NCI-H187 (cell line): ENCODE results near the gene TTLL3.

Experiments used
- DNase-seq, 2 experiments: peaks; one replicate each; lab custom pipeline; 2025; lab: John Stamatoyannopoulos, UW

The TTLL3 gene

DNA sequence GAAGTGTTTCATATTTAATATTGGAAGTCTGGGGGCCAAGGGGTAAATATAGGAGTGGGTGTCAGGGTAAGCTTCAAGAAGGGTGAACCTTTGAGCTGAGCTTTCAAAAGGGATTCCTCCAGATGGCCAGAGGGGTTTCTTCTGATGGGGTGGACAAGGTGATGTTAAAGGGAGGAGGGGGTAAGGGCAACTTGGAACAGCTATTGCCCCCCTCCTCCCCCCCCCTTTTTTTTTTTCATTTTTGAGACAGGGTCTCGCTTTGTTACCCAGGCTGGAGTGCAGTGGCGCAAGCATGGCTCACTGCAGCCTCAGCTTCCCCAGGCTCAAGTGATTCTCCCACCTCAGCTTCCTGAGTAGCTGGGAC lies 2.1 kb upstream of the TTLL3 start:
- no peak for DNase-seq

DNA sequence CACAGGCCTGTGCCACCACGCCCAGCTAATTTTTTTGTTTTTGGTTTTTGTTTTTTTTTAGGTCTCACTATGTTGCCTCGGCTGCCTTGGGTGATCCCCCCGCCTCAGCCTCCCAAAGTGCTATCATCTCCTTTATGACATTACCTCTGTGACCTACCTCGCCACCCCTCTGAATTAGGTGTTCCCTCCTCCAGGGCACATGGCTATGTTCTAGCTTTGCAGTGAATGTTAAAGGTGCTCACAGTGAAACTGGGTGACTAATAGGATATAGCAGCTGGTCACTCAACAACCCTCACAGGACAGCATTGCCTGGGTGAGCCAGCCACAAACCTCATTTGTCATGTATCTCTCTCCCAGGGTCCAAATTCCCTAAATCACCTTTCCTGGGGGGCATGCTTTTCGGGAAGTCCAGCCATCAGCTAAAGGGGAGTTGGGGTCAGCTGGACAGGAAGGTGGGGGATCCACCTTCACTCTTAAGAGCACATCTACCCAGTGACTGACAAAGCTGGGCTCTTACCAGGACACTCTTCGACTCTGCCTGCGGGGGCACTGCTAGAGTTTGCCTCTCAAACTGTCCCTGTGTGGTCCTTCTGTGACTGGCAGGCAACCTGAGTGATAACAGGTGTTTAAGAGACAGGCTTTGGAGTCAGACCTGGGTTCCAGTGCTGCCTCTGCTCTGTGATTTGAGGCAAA lies 1.6 kb upstream of the TTLL3 start:
- no peak for DNase-seq

DNA sequence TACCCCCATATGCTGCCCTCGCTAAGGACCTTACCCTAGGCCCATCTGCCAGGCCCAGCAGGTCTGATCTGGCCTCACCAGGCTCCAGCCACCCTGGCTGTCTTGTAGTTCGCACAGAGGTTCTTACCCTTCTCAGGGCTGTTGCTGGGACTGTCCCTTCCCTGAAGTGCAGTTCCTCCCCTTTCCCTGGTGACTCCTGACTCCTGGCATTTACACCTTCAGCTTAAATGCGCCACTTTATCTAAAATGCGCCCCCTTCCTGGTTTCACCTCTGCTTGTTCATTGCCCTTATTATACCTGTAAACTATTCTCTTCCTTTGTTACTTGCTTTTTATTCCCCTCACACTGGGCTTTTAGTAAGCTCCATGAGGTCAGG lies 835 bp upstream of the TTLL3 start:
- DNase-seq: no peak

DNA sequence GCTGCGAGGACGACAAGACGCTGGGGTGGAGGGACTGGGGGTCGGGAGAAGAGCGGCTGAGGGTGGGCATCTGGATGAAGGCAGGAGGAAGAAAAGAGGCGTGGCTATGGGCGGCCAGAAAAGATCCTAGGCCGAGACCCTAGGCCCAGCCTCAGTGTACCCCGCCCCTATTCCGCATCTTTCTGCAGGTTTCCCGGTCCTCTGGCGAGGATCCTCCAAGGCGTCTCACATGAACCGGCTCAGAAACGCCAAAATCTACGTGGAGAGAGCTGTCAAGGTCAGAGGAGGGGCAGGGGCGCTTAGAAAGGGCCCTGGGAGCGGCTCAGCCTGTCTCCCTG lies 340 bp downstream of the TTLL3 start:
- DNase-seq: no peak

DNA sequence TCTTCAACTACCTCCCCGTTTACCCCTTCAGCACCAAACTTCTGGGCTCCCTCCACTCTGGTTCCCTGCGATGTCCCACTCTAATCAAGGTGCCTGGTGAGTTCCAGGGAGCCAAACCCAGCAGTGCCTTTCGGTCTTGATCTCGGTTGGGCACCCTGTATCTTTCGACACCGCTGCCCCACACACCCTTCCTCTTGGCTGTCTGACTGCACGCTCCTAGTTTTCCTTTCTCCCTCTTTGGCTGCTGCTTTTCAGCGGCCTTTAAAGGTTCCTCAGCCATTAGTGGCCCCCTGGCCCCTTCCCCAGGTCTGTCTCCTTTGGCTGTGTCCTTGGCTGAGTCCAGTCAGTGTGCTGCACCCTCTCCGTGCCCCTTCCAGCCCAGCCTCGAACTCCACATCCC lies 784 bp downstream of the TTLL3 start:
- DNase-seq: no peak

DNA sequence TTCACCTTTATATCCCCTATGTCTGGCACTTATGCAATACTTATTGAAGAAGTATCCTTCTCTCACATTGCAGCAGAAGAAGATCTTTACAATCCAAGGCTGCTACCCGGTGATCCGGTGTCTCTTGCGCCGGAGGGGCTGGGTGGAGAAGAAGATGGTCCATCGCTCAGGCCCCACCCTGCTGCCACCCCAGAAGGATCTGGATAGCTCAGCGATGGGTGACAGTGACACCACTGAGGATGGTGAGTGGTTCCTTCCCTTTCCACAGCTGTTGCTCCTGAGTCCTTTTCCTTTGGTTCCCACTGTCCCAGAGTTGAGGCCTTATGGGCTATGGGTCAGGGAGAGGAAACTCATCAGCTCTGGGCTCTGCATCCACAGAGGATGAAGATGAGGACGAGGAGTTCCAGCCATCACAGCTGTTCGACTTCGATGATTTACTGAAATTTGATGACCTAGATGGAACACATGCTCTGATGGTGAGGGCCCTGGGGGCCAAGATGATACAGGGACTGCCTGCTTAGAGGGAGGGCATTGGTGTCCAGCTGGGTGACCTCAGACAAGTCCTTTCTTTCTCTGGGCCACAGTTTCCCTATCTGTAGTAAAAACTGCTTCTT lies 2.9 kb downstream of the TTLL3 start:
- DNase-seq: no peak

DNA sequence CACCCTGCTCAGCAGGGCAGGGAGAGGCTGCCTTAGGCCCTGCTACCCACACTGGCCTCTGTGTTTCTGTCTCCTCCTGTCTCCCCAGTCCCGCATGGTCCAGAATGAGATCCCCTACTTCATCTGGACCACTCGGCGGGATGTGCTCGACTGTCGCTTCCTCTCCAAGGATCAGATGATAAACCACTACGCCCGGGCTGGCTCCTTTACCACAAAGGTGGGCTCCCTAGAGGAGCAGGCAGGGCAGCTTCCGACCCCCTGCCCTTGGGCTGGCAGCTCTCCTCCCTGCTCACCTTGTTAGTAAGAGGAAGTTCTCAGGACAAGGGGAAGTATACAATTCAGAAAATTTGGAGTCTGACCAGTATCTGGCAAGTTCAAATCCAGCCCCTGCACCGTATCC lies 5.9 kb downstream of the TTLL3 start:
- DNase-seq: no peak

DNA sequence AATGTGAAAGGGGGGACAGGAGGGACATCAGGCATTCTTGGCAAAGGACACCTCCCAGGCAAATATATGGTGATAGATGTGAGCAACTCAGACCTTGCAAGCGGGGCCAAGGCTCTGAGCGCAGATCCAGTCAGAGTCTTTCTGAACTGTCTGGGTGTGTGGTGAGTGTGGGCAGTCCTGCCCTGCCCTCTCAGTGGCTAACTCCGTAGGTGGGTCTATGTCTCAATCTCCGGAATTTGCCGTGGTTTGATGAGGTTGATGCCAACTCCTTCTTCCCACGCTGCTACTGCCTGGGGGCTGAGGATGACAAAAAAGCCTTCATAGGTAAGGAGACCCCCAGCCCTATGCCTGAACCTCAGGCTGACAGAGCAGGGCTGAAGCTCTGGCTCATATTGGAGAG lies 7.4 kb downstream of the TTLL3 start:
- no peak for DNase-seq

DNA sequence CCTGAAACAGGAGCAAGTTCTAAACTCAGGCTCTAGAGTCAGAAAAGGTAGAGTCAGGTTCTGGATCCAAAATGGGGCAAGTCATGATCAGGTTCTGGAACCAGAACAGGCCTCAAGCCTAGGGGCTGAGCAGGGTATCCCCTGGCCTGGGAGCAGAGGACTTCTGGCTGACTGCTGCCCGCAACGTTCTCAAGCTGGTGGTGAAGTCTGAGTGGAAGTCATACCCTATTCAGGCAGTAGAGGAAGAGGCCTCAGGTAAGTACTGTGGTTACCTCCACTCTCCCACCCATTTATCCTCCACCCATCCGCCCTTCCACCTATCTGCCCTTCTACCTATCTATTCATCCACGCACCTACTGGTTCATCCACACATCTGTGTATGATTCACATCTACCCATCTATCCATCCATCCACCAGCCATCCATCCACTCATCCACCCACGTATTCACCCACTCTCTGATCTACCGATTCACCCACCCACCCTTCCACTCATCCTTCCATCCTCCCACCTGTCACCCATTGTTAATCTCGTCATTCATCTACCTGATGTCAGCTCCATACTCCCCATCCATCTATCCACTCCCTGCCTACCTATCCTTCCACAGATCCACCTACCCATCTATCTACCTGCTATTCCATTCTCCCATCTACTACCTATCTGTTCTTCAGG lies 8.7 kb downstream of the TTLL3 start:
- no peak for DNase-seq

DNA sequence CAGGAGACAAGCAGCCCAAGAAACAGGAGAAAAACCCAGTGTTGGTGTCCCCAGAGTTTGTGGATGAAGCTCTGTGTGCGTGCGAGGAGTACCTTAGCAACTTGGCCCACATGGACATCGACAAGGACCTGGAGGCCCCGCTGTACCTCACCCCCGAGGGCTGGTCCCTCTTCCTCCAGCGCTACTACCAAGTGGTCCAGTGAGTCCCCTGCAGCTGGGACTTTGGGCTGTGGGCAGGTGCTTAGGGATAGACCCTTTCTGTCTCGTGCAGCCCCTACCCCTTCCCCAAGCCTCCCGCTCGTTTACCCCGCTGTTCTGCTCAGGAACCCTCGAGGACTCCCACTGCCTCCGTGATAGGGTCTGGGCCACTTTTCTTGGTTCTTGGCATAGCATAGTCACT lies 10.5 kb downstream of the TTLL3 start:
- DNase-seq: no peak

DNA sequence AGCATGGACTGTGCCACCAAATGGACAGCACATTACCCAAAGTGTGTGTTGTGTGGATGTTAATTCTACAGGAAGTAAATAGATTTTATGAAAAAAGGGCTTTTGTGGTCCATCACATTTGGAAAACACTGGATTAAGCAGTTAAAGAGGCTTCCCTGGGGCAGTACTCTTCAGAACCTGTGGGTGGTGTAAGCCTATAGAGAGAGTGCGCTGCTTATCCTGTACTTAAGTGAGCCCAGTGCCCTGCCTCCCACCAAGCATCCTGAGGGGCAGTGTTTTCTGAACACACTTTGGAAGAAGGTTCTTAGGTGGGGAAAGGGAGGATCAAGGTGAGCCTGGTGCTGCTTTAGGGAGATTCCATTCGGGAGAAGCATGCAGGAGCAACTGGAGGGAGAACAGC lies 10.9 kb downstream of the TTLL3 start:
- no peak for DNase-seq

DNA sequence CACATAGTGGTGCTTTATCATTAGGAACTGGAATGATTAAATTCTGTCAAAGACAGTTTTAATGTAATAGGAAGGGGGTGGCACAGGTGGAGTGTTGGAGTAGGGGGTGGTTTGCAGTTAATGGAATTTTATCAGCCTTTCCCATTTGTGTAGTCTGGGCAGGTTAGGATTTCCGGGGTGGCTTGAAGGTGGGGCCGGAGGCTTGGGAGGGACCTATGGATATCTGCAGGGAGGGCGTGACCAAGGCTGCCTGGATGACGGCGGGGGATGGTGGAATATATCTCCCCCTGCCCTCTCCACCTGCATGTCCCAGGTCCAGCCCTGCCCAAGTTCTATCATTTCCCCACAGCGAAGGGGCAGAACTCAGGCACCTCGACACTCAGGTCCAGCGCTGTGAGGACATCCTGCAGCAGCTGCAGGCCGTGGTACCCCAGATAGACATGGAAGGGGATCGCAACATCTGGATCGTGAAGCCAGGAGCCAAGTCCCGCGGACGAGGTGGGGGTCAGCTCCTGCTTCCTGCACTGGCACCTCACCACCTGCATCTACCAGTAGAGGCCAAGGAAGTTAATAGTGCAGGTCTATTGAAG lies 15.5 kb downstream of the TTLL3 start:
- DNase-seq: no peak

DNA sequence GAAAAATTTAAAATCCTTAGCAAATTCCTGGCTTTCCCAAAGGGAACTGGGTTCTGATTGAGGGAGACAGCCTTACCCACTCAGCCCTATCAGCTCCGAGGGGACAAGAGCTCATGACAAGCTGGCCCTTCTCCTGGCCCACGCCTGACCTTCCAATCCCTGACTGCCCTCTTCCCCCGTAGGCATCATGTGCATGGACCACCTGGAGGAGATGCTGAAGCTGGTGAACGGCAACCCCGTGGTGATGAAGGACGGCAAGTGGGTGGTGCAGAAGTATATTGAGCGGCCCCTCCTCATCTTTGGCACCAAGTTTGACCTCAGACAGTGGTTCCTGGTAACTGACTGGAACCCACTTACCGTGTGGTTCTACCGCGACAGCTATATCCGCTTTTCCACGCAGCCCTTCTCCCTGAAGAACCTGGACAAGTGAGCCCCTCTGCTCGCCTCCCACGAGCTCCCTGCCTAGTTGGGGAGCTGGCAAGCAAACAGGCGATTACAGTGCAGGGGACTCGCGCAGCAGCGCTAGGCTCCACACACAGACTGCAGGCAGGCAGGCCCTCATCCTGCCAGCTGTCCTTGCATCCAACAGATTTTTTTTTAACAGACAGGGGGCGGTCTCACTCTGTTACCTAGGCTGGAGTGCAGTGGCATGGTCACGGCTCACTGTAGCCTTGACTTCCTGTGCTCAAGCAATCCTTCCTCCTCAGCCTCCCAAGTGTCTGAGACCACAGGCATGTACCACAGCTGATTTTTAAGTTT lies 16.9 kb downstream of the TTLL3 start:
- DNase-seq: no peak

DNA sequence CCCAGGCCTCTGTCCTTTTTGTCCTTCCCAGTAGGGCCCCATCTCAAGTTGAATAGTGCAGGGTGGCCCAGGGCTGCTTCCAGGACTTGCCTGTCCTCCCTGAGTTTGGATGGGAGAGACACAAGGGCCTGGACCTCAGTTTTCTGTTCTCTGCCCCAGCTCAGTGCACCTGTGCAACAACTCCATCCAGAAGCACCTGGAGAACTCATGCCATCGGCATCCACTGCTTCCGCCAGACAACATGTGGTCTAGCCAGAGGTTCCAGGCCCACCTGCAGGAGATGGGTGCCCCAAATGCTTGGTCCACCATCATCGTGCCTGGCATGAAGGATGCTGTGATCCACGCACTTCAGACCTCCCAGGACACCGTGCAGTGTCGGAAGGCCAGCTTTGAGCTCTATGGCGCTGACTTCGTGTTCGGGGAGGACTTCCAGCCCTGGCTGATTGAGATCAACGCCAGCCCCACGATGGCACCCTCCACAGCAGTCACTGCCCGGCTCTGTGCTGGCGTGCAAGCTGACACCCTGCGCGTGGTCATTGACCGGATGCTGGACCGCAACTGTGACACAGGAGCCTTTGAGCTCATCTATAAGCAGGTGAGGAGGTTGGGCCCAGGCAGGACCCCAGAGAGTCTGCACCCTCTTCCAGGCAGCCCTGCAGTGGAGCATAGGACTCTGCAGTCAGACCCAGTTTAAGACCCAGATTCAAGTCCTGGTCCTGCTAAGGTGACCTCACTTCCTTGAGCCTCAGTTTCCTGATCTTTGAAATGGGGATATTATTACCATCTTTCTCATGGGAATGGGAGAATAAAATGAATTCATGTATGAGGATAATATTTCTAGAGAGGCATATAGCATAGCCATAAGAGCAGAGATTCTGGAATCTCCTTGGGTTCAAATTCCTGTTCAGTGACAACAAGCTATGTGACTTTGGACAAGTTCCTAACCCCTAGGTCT lies 19.0 kb downstream of the TTLL3 start:
- no peak for DNase-seq

DNA sequence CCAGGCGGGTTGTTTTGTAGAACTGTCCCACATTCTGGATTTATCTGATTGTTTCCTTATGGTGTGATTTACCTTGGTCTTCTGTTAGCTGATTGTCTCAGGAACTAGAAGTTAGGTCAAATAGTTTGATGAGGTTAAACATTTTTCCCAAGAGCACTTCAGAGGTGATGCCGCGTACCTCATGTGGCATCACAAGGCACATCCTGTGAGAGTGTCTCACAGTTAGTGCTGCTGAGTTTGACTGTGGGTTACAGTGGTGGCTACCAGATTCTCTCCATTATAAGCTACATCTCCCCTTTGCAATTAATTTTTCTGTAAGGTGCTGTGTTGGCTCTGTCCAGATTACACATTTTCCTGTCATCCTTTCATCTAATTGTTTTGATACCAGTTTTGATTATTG lies 21.2 kb downstream of the TTLL3 start:
- no peak for DNase-seq

DNA sequence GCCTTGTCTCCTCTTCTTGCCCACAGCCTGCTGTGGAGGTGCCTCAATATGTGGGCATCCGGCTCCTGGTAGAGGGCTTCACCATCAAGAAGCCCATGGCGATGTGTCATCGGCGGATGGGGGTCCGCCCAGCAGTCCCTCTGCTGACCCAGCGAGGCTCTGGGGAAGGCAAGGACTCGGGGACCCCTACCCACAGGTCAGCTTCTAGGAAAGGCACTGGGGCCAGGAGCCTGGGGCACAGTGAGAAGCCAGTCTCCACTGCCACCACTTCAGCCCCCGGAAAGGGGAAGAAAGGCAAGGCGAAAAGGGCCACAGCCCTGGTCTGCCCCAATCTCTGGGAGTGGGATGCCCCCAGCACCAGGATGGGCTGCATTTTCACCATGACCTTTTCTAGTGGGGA lies 23.0 kb downstream of the TTLL3 start:
- DNase-seq: no peak

DNA sequence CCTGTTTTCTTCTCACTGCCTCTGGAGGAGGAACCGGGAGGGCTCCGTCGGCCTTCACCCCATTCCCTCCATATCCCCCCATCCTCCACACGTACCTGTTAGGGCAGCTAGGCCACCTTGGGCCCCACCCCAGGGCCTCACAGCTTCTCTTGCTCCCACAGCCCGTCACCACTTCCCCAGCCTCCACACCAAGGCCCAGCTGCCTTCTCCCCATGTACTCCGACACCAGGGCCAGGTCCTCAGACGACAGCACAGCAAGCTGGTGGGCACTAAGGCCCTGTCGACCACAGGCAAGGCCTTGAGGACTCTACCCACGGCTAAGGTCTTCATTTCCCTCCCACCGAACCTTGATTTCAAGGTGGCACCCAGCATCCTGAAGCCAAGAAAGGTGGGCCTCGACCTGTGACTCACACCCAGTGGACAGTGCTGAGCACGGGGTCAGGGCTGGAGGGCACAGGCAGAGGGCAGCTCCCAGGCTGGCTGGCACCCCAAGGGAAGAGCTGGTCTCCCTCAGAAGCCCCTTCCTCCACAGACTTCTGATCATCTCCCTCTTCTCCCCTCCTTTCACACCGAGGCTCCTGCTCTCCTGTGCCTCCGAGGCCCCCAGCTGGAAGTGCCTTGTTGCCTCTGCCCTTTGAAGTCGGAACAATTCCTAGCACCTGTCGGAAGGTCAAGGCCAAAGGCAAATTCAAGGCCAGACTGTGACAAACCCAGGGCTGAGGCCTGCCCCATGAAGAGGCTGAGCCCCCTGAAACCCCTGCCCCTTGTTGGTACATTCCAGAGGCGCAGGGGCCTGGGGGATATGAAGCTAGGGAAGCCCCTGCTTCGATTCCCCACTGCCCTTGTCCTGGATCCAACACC lies 24.7 kb downstream of the TTLL3 start:
- DNase-seq: no peak

DNA sequence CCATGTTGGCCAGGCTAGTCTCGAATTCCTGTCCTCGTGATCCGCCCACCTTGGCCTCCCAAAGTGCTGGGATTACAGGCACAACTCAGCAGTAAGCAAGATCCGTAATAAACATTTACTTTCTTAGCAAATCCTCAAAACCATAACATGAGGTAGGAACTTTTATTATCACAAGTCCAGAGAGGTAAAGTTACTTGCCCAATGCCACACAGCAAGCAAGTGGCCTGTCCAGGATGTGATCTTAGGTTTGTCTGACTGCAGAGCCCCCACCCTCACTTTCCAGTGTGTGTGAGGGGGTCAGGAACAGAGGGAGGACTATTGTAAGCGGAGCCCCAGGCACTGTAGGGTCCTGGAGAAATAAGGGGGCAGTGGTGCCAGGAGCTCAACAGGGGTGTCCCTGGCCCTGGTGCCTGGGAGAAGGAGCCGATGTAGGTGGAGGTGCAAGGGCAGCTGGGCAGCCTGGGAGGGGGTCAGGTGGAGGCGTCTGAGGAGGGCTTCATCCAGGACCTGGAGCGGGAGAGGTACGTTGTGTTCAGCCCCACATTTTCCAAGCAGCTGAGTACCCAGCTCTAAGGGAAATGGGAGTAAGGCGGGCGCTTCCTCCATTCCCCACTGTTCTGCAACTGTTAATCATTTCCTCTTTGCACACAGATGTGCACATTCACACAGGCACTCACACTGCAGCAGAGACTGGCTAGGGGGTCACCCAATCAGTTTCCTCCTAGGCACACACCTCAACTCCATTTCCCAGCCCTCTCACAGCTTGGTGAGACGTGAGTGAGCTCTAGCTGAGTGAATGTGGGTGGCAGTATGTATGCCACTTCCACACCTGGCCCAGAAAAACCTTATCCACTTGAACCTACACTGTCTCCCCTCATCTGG lies 27.9 kb downstream of the TTLL3 start:
- no peak for DNase-seq

DNA sequence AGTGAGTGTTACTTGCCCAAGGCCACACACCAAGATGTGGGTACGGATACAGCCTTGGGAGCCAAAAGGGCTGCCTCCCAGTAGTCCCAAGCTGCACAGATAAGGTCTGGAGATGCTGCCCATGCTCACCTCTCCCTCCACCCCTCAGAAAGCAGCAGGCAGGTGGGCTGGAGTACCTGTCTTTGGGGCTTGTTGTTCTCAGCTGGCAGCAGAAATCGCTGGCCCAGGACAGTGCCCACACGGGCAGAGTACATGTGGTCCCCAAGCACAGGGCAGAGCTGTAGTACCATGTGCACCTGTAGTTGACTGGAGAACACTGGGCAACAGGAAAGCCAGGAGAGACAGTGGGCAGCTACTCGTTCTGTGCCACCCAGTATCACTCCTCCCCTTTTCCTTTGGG lies 28.8 kb downstream of the TTLL3 start:
- no peak for DNase-seq

DNA sequence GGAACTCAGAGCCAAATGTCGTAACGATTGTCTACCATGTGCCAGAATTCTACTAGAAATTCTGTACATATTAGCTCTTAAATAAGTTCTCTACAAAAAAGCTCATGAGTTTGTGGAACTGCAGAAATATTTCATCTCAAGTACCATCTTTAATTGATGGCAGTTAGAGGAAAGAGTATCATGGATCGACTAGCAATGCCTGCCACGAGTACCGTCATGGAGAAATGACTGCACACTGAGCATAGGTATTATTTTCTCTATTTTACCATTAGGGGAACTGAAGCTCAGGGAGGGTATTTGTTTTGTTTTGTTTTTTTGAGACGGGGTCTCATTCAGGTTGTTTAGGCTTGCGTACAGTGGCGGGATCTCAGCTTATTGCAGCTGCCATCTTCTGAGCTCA lies 31.0 kb downstream of the TTLL3 start:
- no peak for DNase-seq
